Endothelial cell of umbilical vein (primary cell): ENCODE measurements around the gene PPBP. TPM values are rescaled to one million over a fixed set of nuclear protein-coding genes. Genes with fewer than 3 reads are reported as not detected.

Experiments used
- BruUV-seq: library from RNA; stranded (reverse); fragments of 400-500 nt; replicated peaks from 2 replicates; lab custom pipeline; 2021; lab: Mats Ljungman, UMichigan
- CTCF ChIA-PET: fragments of 300-600, 350-600 bp; sonication (Branson Sonifier 250); formaldehyde crosslinking; loops from one replicate; lab custom pipeline; 2021; ENCODE audit warnings: antibody characterized with exemption, inconsistent platforms; lab: Charles Lee
- POLR2A ChIA-PET: fragments of 300-600, 350-600 bp; sonication (Branson Sonifier 250); formaldehyde crosslinking; loops from one replicate; lab custom pipeline; 2021; ENCODE audit warnings: antibody characterized with exemption, inconsistent platforms; lab: Charles Lee
- DNase-seq: peaks from one replicate; pipeline ENCODE4 v3.0.0-alpha.2; 2011; ENCODE audit warnings: low read depth, low spot score
- FAIRE-seq: peaks from 2 replicates; lab custom pipeline; 2011; peaks lifted over from hg19 to GRCh38; lab: Jason Lieb, UNC
- H2AFZ ChIP-seq: 2 replicates; pipeline ENCODE4 v1.6.0; 2012; ENCODE audit warnings: low read depth, low read length, control low read depth, inconsistent platforms
- H3K27ac ChIP-seq: 2 replicates; pipeline ENCODE4 v1.5.1; 2011; ENCODE audit warnings: low read depth, mild to moderate bottlenecking, control low read depth, low read length, moderate library complexity; ENCODE audit not compliant: insufficient read depth
- H3K27me3 ChIP-seq, 2 experiments: 2 replicates each; pipeline versions ENCODE4 v1.6.0 to v1.6.1; 2011; ENCODE audit warnings: low read length in 2 of 2, mixed read lengths in 1 of 2; ENCODE audit not compliant: control insufficient read depth in 2 of 2, insufficient read depth in 2 of 2
- H3K36me3 ChIP-seq, 2 experiments: 2 replicates in 1 of 2; 3 replicates in 1 of 2; pipeline ENCODE4 v1.5.1; 2011; ENCODE audit warnings: low read length in 2 of 2, mild to moderate bottlenecking in 1 of 2, moderate library complexity in 1 of 2; ENCODE audit not compliant: control insufficient read depth in 2 of 2, insufficient read depth in 2 of 2; ENCODE audit errors: extremely low read depth in 1 of 2
- H3K4me1 ChIP-seq: 3 replicates; pipeline ENCODE4 v1.5.1; 2011; ENCODE audit warnings: mild to moderate bottlenecking, low read length; ENCODE audit not compliant: control insufficient read depth, insufficient read depth; ENCODE audit errors: extremely low read depth
- H3K4me2 ChIP-seq: 2 replicates; pipeline ENCODE4 v1.6.1; 2011; ENCODE audit warnings: low read length, control low read depth, mixed read lengths; ENCODE audit not compliant: insufficient read depth
- H3K4me3 ChIP-seq, 3 experiments: fragments of 200-600 bp in 1 of 3; sonication (generic), shearing (Covaris generic) in 1 of 3; replicated peaks in 1 of 3; 2 replicates each; pipeline ENCODE4 v1.5.1; 2011 to 2016; ENCODE audit warnings: control low read depth in 3 of 3, low read length in 3 of 3, mild to moderate bottlenecking in 2 of 3, inconsistent platforms in 1 of 3, low read depth in 1 of 3, moderate library complexity in 1 of 3; ENCODE audit not compliant: insufficient read depth in 1 of 3
- H3K79me2 ChIP-seq: 2 replicates; pipeline ENCODE4 v1.6.0; 2012; ENCODE audit warnings: low read length, inconsistent platforms; ENCODE audit not compliant: control insufficient read depth, insufficient read depth
- H3K9ac ChIP-seq: replicated peaks from 2 replicates; pipeline ENCODE3; 2011; ENCODE audit warnings: low read length, control low read depth; ENCODE audit not compliant: insufficient read depth; ENCODE audit errors: extremely low read depth
- H3K9me1 ChIP-seq: replicated peaks from 3 replicates; pipeline ENCODE4 v1.6.0; 2011; ENCODE audit warnings: mild to moderate bottlenecking, low read length; ENCODE audit not compliant: control insufficient read depth, insufficient read depth; ENCODE audit errors: extremely low read depth
- H3K9me3 ChIP-seq: replicated peaks from 2 replicates; pipeline ENCODE4 v1.5.1; 2012; ENCODE audit warnings: low read length, inconsistent platforms; ENCODE audit not compliant: control insufficient read depth, insufficient read depth
- H4K20me1 ChIP-seq: replicated peaks from 2 replicates; pipeline ENCODE3; 2011; ENCODE audit warnings: mild to moderate bottlenecking, low read length; ENCODE audit not compliant: control insufficient read depth, insufficient read depth; ENCODE audit errors: extremely low read depth
- EZH2 ChIP-seq: IDR thresholded peaks from 2 replicates; pipeline ENCODE4 v1.6.1; 2012; ENCODE audit warnings: borderline replicate concordance, low read depth, mild to moderate bottlenecking, moderate library complexity, low read length, inconsistent platforms; ENCODE audit not compliant: severe bottlenecking
- FOS ChIP-seq: IDR thresholded peaks from 2 replicates; pipeline ENCODE4 v1.6.1; 2011; ENCODE audit warnings: mild to moderate bottlenecking, low read length, moderate library complexity, borderline replicate concordance; ENCODE audit not compliant: insufficient read depth
- GATA2 ChIP-seq: IDR thresholded peaks from 2 replicates; pipeline ENCODE4 v1.7.0; 2011; ENCODE audit warnings: low read depth, mild to moderate bottlenecking, moderate library complexity, mixed read lengths, low read length; ENCODE audit not compliant: insufficient read length, insufficient read depth
- MAX ChIP-seq: IDR thresholded peaks from 2 replicates; pipeline ENCODE4 v1.6.1; 2011; ENCODE audit not compliant: insufficient read depth, insufficient read length
- MYC ChIP-seq: IDR thresholded peaks from one replicate; pipeline ENCODE4 v1.6.1; 2011; ENCODE audit warnings: mild to moderate bottlenecking, low read depth, low read length
- POLR2A ChIP-seq: IDR thresholded peaks from 2 replicates; pipeline ENCODE4 v1.6.1; 2012; ENCODE audit warnings: low read depth, mild to moderate bottlenecking, control low read depth, low read length
- POLR2AphosphoS5 ChIP-seq: IDR thresholded peaks from 2 replicates; pipeline ENCODE4 v1.6.1; 2012; ENCODE audit warnings: low read depth, mild to moderate bottlenecking, control low read depth, low read length, moderate library complexity; ENCODE audit not compliant: insufficient read depth
- dilution Hi-C: fragments of 300-500 bp; cut with MboI; formaldehyde crosslinking; loops from one replicate; pipeline ENCODE4 v1.15.0; 2019; ENCODE audit warnings: low sequenced_read_pairs; ENCODE audit not compliant: extremely low pct_ligation_motif_present
- intact Hi-C: fragments of 100-400 bp; cut with micrococcal nuclease; formaldehyde crosslinking; loops from one replicate; pipeline ENCODE4 v1.10.0; 2022
- polyA plus RNA-seq, 4 experiments: library from polyadenylated mRNA; depleted of rRNA in 3 of 4; stranded (reverse) in 3 of 4; unstranded in 1 of 4; fragments of >200 nt; gene quantifications; 2 replicates each; pipeline versions ENCODE4 v1.2.1 to v1.2.3, GENCODE V29; 2011 to 2012; ENCODE audit warnings: missing spikeins in 1 of 4
- total RNA-seq: library from RNA; stranded (reverse); gene quantifications from 2 replicates; pipeline ENCODE4 v1.2.3, GENCODE V29; 2021

PPBP gene
- total and polyA plus RNA-seq, 2 donors (not counting 3 experiments of a cell fraction or from before 2014, with no cell fraction given), result not detected

GRCh38 chr4:74037076-74037955, 49.3 kb upstream of the PPBP start:
- H3K4me2 ChIP-seq, result peak overlapping the region; percentile 95
- no peaks in the 10 kb centered on the region for H3K79me2 ChIP-seq
- no peaks in the 10 kb centered on the region for H3K9me3 ChIP-seq
- no peaks in the 10 kb centered on the region for H4K20me1 ChIP-seq
- H3K27me3 ChIP-seq, result no peaks in the 10 kb centered on the region
- H3K4me3 ChIP-seq, result peak overlapping the region in 2 of 3 experiments; percentile 82 to 86
- FAIRE-seq, result no peak
- intact Hi-C loops, result loop anchor here (5.0 kb wide), 1 partner anchor 95 kb away; no protein-coding TSS in a partner anchor
- no peak overlapping the region for H3K9ac ChIP-seq
- no peaks in the 10 kb centered on the region for H3K36me3 ChIP-seq
- dilution Hi-C loops, result no loop called here
- H3K27ac ChIP-seq, result no peak overlapping the region
- no TSS peak for BruUV-seq
- peak overlapping the region; percentile 98 for H2AFZ ChIP-seq
- ChIA-PET CTCF (interaction anchor here (0.9 to 4.5 kb wide), 14 partner anchors 13 to 444 kb away, joined by 3 to 49 read pairs (median 8); partner anchors contain the start of genes CXCL1, CXCL2 and CXCL5), POLR2A (interaction anchor here (2.4 kb wide), 1 partner anchor 62 kb away, joined by 8 read pairs; the partner anchor contains the start of gene CXCL2)
- no peak for DNase-seq
- TF ChIP-seq POLR2A, result no peak
- TF ChIP-seq GATA2, result no peak
- TF ChIP-seq FOS, result no peak
- TF ChIP-seq MYC, result no peak
- TF ChIP-seq EZH2, result no peak
- no peak for TF ChIP-seq POLR2AphosphoS5
- no peak for TF ChIP-seq MAX
- no peaks in the 10 kb centered on the region for H3K9me1 ChIP-seq
- peaks cover 12% of the 10 kb centered on the region for H3K4me1 ChIP-seq
